BJ (cell line): ENCODE measurements around the gene C8B. TPM values are rescaled to one million over a fixed set of nuclear protein-coding genes. Genes with fewer than 3 reads are reported as not detected.

Source experiments
- CTCF ChIA-PET: fragments of 350-600 bp; formaldehyde crosslinking; extraction: SDS; loops from one replicate; lab custom pipeline; 2021; ENCODE audit warnings: antibody characterized with exemption, inconsistent platforms; lab: Yijun Ruan, JAX
- POLR2A ChIA-PET: fragments of 300-600 bp; sonication (Branson Sonifier 250); formaldehyde crosslinking; extraction: SDS; loops from one replicate; lab custom pipeline; 2021; ENCODE audit warnings: antibody characterized with exemption; lab: Charles Lee
- DNase-seq: peaks from one replicate; pipeline ENCODE4 v3.0.0-alpha.2; 2011; ENCODE audit warnings: low read depth
- H3K27me3 ChIP-seq: 2 replicates; pipeline ENCODE4 v1.6.0; 2011; ENCODE audit warnings: low read length; ENCODE audit not compliant: control insufficient read depth, insufficient read depth
- H3K36me3 ChIP-seq: 2 replicates; pipeline ENCODE4 v1.5.1; 2011; ENCODE audit warnings: low read length; ENCODE audit not compliant: control insufficient read depth, insufficient read depth
- H3K4me3 ChIP-seq: 2 replicates; pipeline ENCODE4 v1.5.1; 2011; ENCODE audit warnings: low read depth, mild to moderate bottlenecking, control low read depth, low read length
- polyA plus RNA-seq: library from polyadenylated mRNA; depleted of rRNA; stranded (reverse); fragments of >200 nt; gene quantifications from 2 replicates; pipeline ENCODE4 v1.2.3, GENCODE V29; 2011; rRNA removed
- TF ChIP-seq, protein P1 (sequence below): IDR thresholded peaks from 2 replicates; pipeline ENCODE4 v1.5.1; 2011; ENCODE audit warnings: low read depth, mild to moderate bottlenecking, control low read depth, inconsistent platforms, low read length, moderate library complexity; ENCODE audit not compliant: insufficient read depth

Gene C8B
- polyA plus RNA-seq, 1 experiment = not detected

DNA sequence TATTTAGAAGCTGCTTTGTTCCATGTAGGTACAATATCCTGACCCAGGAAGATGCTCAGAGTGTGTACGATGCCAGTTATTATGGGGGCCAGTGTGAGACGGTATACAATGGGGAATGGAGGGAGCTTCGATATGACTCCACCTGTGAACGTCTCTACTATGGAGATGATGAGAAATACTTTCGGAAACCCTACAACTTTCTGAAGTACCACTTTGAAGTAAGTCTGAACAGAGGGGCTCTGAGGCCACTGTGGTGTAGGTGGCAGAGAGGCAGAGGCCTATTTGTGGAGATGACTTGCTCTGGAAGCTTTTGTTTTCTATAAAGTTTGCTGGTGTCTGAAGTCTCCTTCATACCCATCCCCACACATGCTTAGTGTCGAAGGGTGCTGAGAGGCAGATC is 84.4 kb downstream of the C8B start:
- Histone ChIP-seq H3K4me3 (no peak overlapping the region), H3K27me3 (no peaks in the 10 kb centered on the region), H3K36me3 (no peaks in the 10 kb centered on the region)
- no peak for DNase-seq
- CTCF ChIA-PET = interaction anchor here (1.0 to 1.2 kb wide), 2 partner anchors 10 to 184 kb away, joined by 3 to 4 read pairs; no protein-coding TSS in a partner anchor
- TF ChIP-seq, protein P1, sequence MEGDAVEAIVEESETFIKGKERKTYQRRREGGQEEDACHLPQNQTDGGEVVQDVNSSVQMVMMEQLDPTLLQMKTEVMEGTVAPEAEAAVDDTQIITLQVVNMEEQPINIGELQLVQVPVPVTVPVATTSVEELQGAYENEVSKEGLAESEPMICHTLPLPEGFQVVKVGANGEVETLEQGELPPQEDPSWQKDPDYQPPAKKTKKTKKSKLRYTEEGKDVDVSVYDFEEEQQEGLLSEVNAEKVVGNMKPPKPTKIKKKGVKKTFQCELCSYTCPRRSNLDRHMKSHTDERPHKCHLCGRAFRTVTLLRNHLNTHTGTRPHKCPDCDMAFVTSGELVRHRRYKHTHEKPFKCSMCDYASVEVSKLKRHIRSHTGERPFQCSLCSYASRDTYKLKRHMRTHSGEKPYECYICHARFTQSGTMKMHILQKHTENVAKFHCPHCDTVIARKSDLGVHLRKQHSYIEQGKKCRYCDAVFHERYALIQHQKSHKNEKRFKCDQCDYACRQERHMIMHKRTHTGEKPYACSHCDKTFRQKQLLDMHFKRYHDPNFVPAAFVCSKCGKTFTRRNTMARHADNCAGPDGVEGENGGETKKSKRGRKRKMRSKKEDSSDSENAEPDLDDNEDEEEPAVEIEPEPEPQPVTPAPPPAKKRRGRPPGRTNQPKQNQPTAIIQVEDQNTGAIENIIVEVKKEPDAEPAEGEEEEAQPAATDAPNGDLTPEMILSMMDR = no peak
- POLR2A ChIA-PET = no interaction called here

DNA sequence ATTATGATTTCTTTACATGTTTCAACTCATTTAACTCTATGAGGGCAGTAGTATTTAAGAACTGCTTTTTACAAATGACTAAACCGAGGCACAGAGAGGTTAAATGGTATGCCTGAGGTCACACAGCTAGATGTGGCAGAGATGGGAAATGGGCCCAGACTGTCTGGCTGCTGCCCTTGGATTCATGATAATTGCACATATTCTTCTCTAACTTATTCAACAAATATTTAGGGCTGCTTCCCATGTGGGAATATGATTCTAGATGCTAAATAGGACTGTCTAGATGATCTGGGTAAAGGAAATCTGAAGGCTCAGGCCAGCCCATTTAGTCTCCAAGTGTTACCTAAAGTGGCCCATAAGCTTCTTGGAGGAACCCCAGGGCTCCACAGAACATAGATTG is 85.0 kb downstream of the C8B start:
- POLR2A ChIA-PET = no interaction called here
- H3K27me3 ChIP-seq = no peaks in the 10 kb centered on the region
- H3K4me3 ChIP-seq = no peak overlapping the region
- CTCF ChIA-PET = interaction anchor here (1.0 to 1.2 kb wide), 2 partner anchors 9 to 184 kb away, joined by 3 to 4 read pairs; no protein-coding TSS in a partner anchor
- no peaks in the 10 kb centered on the region for H3K36me3 ChIP-seq
- DNase-seq = no peak
- TF ChIP-seq, protein P1 = no peak

Other genes starting within 250 kb of the C8B start
- not detected in 2 replicates for gene FYB2, start 146.6 kb downstream of the C8B start, polyA plus RNA-seq
- not detected in 2 replicates for gene C8A, start 111.2 kb downstream of the C8B start, polyA plus RNA-seq